ENCODE data around the gene SERHL2.
"Not testable (repeated sequence)": the region's sequence is repeated elsewhere in the genome, so short reads cannot be mapped to it uniquely, and the experiment has no call there.

SERHL2 gene

GRCh38 chr22:42608823-42609361, 55.1 kb downstream of the SERHL2 start:
- peak; percentile 22 for DNase-seq

- DNase-seq = no peak
These were observed 56.4 kb downstream of the SERHL2 start for GRCh38 chr22:42610186-42610585.

GRCh38 chr22:42611051-42611450, 57.3 kb downstream of the SERHL2 start:
- no peak for DNase-seq

- DNase-seq = no peak
These were observed 58.6 kb downstream of the SERHL2 start for GRCh38 chr22:42612336-42612735.

GRCh38 chr22:42613872-42614301, 60.1 kb downstream of the SERHL2 start:
- peak; percentile 58 for DNase-seq

- DNase-seq = peak; percentile 99
These were observed 60.7 kb downstream of the SERHL2 start, which contains the start of gene POLDIP3 for GRCh38 chr22:42614312-42615091. TSS of gene POLDIP3 (minus strand) at chr22:42614883. CDS start at chr22:42614857, 26 bp downstream.

- DNase-seq = peak; percentile 99
These were observed 61.5 kb downstream of the SERHL2 start for GRCh38 chr22:42615092-42615859.

- DNase-seq = not testable (repeated sequence)
These were observed 62.1 kb downstream of the SERHL2 start for GRCh38 chr22:42615860-42616175.

GRCh38 chr22:42617155-42617983, 63.6 kb downstream of the SERHL2 start:
- DNase-seq = no peak

- no peak for DNase-seq
These were observed 65.7 kb downstream of the SERHL2 start for GRCh38 chr22:42619261-42620063.

GRCh38 chr22:42620084-42620483, 66.3 kb downstream of the SERHL2 start:
- no peak for DNase-seq

GRCh38 chr22:42621505-42622002, 67.8 kb downstream of the SERHL2 start:
- DNase-seq = peak; percentile 55

- DNase-seq = no peak
These were observed 68.4 kb downstream of the SERHL2 start for GRCh38 chr22:42622061-42622710.

- no peak for DNase-seq
These were observed 69.6 kb downstream of the SERHL2 start for GRCh38 chr22:42623301-42623751.
